Mesenchymal stem cell (in vitro differentiated cells and primary cell): Measurements from ENCODE around the gene ENDOD1.
"Not testable (repeated sequence)": the region's sequence is repeated elsewhere in the genome, so short reads cannot be mapped to it uniquely, and the experiment has no call there.

Experiments
- DNase-seq: peaks from one replicate; pipeline ENCODE4 v3.0.0-alpha.2; 2013
- H2AFZ ChIP-seq: one replicate; pipeline ENCODE4 v1.6.1; 2013; ENCODE audit warnings: low read depth, mild to moderate bottlenecking, control low read depth, inconsistent platforms, low read length, moderate library complexity
- H2AK5ac ChIP-seq: 2 replicates; pipeline ENCODE4 v1.6.1; 2013; ENCODE audit warnings: low read length, moderate library complexity, mild to moderate bottlenecking, inconsistent platforms; ENCODE audit not compliant: severe bottlenecking
- H2BK120ac ChIP-seq: one replicate; pipeline ENCODE4 v1.6.1; 2013; ENCODE audit warnings: low read depth, mild to moderate bottlenecking, inconsistent platforms, low read length, moderate library complexity
- H2BK12ac ChIP-seq, 2 experiments: one replicate each; pipeline ENCODE4 v1.6.1; 2013; ENCODE audit warnings: inconsistent platforms in 2 of 2, low read length in 2 of 2, mild to moderate bottlenecking in 2 of 2, moderate library complexity in 2 of 2, control low read depth in 1 of 2
- H2BK15ac ChIP-seq: one replicate; pipeline ENCODE4 v1.6.1; 2013; ENCODE audit warnings: mild to moderate bottlenecking, low read depth, inconsistent platforms; ENCODE audit not compliant: poor library complexity, severe bottlenecking
- H2BK5ac ChIP-seq: 2 replicates; pipeline ENCODE4 v1.6.1; 2013; ENCODE audit warnings: low read depth, mild to moderate bottlenecking, low read length, control low read depth, inconsistent platforms; ENCODE audit not compliant: poor library complexity, severe bottlenecking
- H3K14ac ChIP-seq, 2 experiments: one replicate each; pipeline ENCODE4 v1.6.1; 2013; ENCODE audit warnings: inconsistent platforms in 2 of 2, low read length in 2 of 2, control low read depth in 1 of 2, mild to moderate bottlenecking in 1 of 2, moderate library complexity in 1 of 2
- H3K18ac ChIP-seq, 2 experiments: one replicate each; pipeline ENCODE4 v1.6.1; 2013; ENCODE audit warnings: inconsistent platforms in 2 of 2, low read length in 2 of 2, control low read depth in 1 of 2, low read depth in 1 of 2, mild to moderate bottlenecking in 1 of 2
- H3K23ac ChIP-seq, 2 experiments: one replicate each; pipeline ENCODE4 v1.6.1; 2013; ENCODE audit warnings: inconsistent platforms in 2 of 2, low read length in 2 of 2, mild to moderate bottlenecking in 2 of 2, moderate library complexity in 2 of 2, control low read depth in 1 of 2
- H3K27ac ChIP-seq: 2 replicates; pipeline ENCODE4 v1.5.1; 2013; ENCODE audit warnings: mild to moderate bottlenecking, moderate library complexity, low read length, control low read depth, inconsistent platforms; ENCODE audit not compliant: poor library complexity, severe bottlenecking
- H3K27me3 ChIP-seq, 2 experiments: 2 replicates each; pipeline versions ENCODE4 v1.6.1 to v1.7.0; 2013; ENCODE audit warnings: low read length in 2 of 2, mild to moderate bottlenecking in 2 of 2, moderate library complexity in 2 of 2, control low read depth in 1 of 2, inconsistent platforms in 1 of 2; ENCODE audit not compliant: control insufficient read depth in 1 of 2, insufficient read depth in 1 of 2
- H3K36me3 ChIP-seq, 2 experiments: 2 replicates each; pipeline versions ENCODE4 v1.6.1 to v1.7.0; 2013; ENCODE audit warnings: low read length in 2 of 2, control low read depth in 1 of 2, inconsistent platforms in 1 of 2, low read depth in 1 of 2, mild to moderate bottlenecking in 1 of 2; ENCODE audit not compliant: insufficient read depth in 2 of 2, control insufficient read depth in 1 of 2
- H3K4ac ChIP-seq, 2 experiments: one replicate each; pipeline ENCODE4 v1.6.1; 2013; ENCODE audit warnings: inconsistent platforms in 2 of 2, low read length in 2 of 2, mild to moderate bottlenecking in 2 of 2, moderate library complexity in 2 of 2, control low read depth in 1 of 2, low read depth in 1 of 2
- H3K4me1 ChIP-seq: 2 replicates; pipeline ENCODE4 v1.6.1; 2013; ENCODE audit warnings: low read depth, low read length, control low read depth; ENCODE audit not compliant: control insufficient read depth, insufficient read depth
- H3K4me2 ChIP-seq: 2 replicates; pipeline ENCODE4 v1.6.1; 2013; ENCODE audit warnings: low read length, mild to moderate bottlenecking, inconsistent platforms; ENCODE audit not compliant: poor library complexity, severe bottlenecking
- H3K4me3 ChIP-seq, 2 experiments: 2 replicates each; pipeline versions ENCODE4 v1.5.1 to v1.7.0; 2013; ENCODE audit warnings: low read length in 2 of 2, mild to moderate bottlenecking in 2 of 2, control low read depth in 1 of 2, low read depth in 1 of 2; ENCODE audit not compliant: insufficient read depth in 1 of 2
- H3K79me1 ChIP-seq: replicated peaks from 2 replicates; pipeline ENCODE4 v1.6.1; 2013; ENCODE audit warnings: mild to moderate bottlenecking, control low read depth, low read length, inconsistent platforms; ENCODE audit not compliant: poor library complexity, severe bottlenecking
- H3K9ac ChIP-seq: 2 replicates; pipeline ENCODE4 v1.7.0; 2013; ENCODE audit warnings: mild to moderate bottlenecking, low read length, moderate library complexity
- H3K9me3 ChIP-seq: 2 replicates; pipeline ENCODE4 v1.7.0; 2013; ENCODE audit warnings: mild to moderate bottlenecking, low read length; ENCODE audit not compliant: control insufficient read depth
- H4K8ac ChIP-seq: one replicate; pipeline ENCODE4 v1.6.1; 2013; ENCODE audit warnings: inconsistent platforms, mild to moderate bottlenecking, low read length, moderate library complexity
- H4K91ac ChIP-seq: one replicate; pipeline ENCODE4 v1.6.1; 2013; ENCODE audit warnings: mild to moderate bottlenecking, low read length, inconsistent platforms
- WGBS: methylation state at CpG from one replicate; pipeline ENCODE4 v1.1.7; 2013; ENCODE audit warnings: mixed read lengths; 5-methylcytosine and 5-hydroxymethylcytosine counted together

The ENDOD1 gene

DNA sequence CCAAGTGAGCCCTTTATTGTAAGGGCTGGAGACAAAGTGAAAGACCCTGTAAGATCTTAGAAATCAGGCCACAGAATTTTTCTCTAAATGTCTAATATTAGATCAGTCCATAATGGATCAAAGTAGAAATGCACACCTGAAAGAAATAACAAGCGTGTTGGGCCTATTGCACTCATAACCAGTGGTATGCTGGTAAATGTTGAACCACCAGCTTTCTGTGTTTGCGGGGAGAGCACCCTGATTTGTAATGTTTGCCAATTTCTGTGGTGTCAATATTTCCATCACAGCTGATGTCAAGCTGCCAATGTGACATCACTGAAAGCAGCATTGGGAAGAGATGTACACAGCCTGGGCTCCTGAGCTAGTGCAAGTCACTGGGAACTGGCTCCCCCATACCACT, 46.2 kb downstream of the ENDOD1 start:
- Histone ChIP-seq H3K4me2 (no peak overlapping the region), H2BK5ac (no peak overlapping the region), H2BK120ac (no peak overlapping the region), H3K4me3 (no peak overlapping the region), H4K8ac (no peak overlapping the region), H3K9ac (no peak overlapping the region), H2BK15ac (no peak overlapping the region), H2AK5ac (no peak overlapping the region), H3K14ac (no peak overlapping the region), H3K4me1 (peaks cover 1% of the 10 kb centered on the region), H3K9me3 (no peaks in the 10 kb centered on the region), H3K23ac (no peak overlapping the region), H2BK12ac (no peak overlapping the region), H2AFZ (no peak overlapping the region), H3K18ac (no peak overlapping the region), H3K4ac (no peak overlapping the region), H3K36me3 (peaks cover 0 to 17% of the 10 kb centered on the region in 2 experiments), H3K79me1 (no peaks in the 10 kb centered on the region), H3K27ac (no peak overlapping the region), H3K27me3 (peaks cover 0 to 9% of the 10 kb centered on the region in 2 experiments), H4K91ac (no peak overlapping the region)
- 98% methylated on average over 2 of the region's 2 CpGs for WGBS
- no peak for DNase-seq

DNA sequence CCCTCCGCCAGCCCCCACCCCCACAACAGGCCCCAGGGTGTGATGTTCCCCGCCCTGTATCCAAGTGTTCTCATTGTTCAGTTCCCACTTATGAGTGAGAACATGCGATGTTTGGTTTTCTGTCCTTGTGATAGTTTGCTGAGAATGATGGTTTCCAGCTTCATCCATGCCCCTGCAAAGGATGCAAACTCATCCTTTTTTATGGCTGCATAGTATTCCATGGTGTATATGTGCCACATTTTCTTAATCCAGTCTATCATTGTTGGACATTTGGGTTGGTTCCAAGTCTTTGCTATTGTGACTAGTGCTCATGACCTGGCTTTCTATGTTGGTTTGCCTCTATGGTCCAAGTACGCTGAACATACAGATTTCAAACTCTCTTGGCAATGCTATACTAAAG, 47.1 kb downstream of the ENDOD1 start:
- DNase-seq, H3K4me3 ChIP-seq, H3K9ac ChIP-seq, H3K36me3 ChIP-seq, H3K27ac ChIP-seq, H3K79me1 ChIP-seq, H3K4ac ChIP-seq, H2BK12ac ChIP-seq, H3K14ac ChIP-seq, H3K4me1 ChIP-seq, H4K8ac ChIP-seq, H3K9me3 ChIP-seq, H2AFZ ChIP-seq, H3K23ac ChIP-seq, H2BK15ac ChIP-seq, H4K91ac ChIP-seq, H2BK5ac ChIP-seq, H2BK120ac ChIP-seq, H3K18ac ChIP-seq, H3K4me2 ChIP-seq, H2AK5ac ChIP-seq: not testable (repeated sequence)
- H3K27me3 ChIP-seq = peaks cover 0 to 14% of the 10 kb centered on the region in 2 experiments
- WGBS = 100% methylated on average over 1 of the region's 4 CpGs

DNA sequence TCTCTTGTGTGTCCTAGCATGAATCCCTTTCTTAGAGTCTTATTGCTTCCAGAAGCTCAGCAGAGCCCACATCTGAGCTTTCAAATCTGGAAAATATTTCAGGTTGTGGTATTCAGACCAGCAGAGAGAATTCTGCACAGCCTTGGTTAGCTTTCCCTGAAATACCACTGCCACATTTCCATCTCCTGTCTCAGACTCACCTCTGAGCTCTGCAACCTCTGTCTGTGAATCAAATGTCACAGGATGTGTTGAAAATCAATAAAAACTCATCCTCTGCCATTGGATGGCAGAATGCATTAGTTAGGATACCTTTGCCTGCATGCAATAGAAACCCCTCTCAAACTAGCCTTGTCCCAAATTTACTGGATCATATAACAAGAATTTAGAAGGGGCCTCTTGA, 47.7 kb downstream of the ENDOD1 start:
- no peaks in the 10 kb centered on the region for H3K9me3 ChIP-seq

DNA sequence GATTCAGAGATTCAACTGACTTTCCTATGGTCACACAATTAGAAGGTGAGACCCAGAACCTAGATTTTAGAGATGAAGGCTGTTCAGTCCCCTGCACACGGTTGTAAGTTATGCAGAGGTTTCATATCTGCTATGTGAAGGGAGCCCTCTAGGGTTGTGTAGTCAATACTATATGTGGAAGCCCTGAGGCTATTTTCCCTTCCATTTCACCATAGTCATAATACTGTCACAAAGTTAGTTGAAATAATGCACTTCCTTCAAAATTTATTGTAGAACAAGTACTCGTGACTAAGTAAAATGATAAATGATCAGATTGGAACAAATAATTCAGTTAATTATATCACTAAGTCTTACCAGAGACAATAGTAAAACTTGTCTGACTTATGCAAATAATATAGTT, 48.8 kb downstream of the ENDOD1 start:
- no peak overlapping the region for H3K4me2 ChIP-seq
- no peak overlapping the region for H4K91ac ChIP-seq
- no peak overlapping the region for H3K4me3 ChIP-seq
- H2AFZ ChIP-seq = no peak overlapping the region
- H2BK15ac ChIP-seq = no peak overlapping the region
- H3K4me1 ChIP-seq = no peaks in the 10 kb centered on the region
- no peak overlapping the region for H3K9ac ChIP-seq
- H3K18ac ChIP-seq = no peak overlapping the region
- H3K36me3 ChIP-seq = no peaks in the 10 kb centered on the region
- DNase-seq = peak; percentile 38
- H2BK5ac ChIP-seq = no peak overlapping the region
- no peak overlapping the region for H3K23ac ChIP-seq
- H3K27ac ChIP-seq = no peak overlapping the region
- H3K9me3 ChIP-seq = no peaks in the 10 kb centered on the region
- no peak overlapping the region for H2BK12ac ChIP-seq
- H2BK120ac ChIP-seq = no peak overlapping the region
- H2AK5ac ChIP-seq = no peak overlapping the region
- WGBS = no CpG with 5 or more reads among the region's 2 CpGs
- H3K27me3 ChIP-seq = peaks cover 0 to 14% of the 10 kb centered on the region in 2 experiments
- no peak overlapping the region for H3K14ac ChIP-seq
- H4K8ac ChIP-seq = no peak overlapping the region
- no peaks in the 10 kb centered on the region for H3K79me1 ChIP-seq
- no peak overlapping the region for H3K4ac ChIP-seq

More for the DNA sequence above, 47.7 kb downstream of the ENDOD1 start:
- Histone ChIP-seq H3K79me1 (no peaks in the 10 kb centered on the region), H4K91ac (no peak overlapping the region), H3K14ac (no peak overlapping the region), H3K4ac (no peak overlapping the region), H4K8ac (no peak overlapping the region), H3K23ac (no peak overlapping the region), H3K4me3 (no peak overlapping the region), H3K4me2 (no peak overlapping the region), H3K36me3 (peaks cover 0 to 3% of the 10 kb centered on the region in 2 experiments), H2AK5ac (no peak overlapping the region), H2BK15ac (no peak overlapping the region), H2BK5ac (no peak overlapping the region), H3K9ac (no peak overlapping the region), H2BK120ac (no peak overlapping the region), H2BK12ac (no peak overlapping the region), H2AFZ (no peak overlapping the region), H3K27ac (no peak overlapping the region), H3K4me1 (peaks cover 1% of the 10 kb centered on the region), H3K18ac (no peak overlapping the region), H3K27me3 (peaks cover 0 to 14% of the 10 kb centered on the region in 2 experiments)
- no peak for DNase-seq
